GM18867 (cell line): Measurements from ENCODE around the gene TMEM125.

ENCODE experiments used
- ATAC-seq: cut with Tn5 transposase; IDR thresholded peaks from one replicate; pipeline ENCODE4 v1.9.1; 2021; ENCODE audit warnings: mild to moderate bottlenecking, moderate library complexity; ENCODE audit not compliant: unreplicated experiment

Gene TMEM125

GRCh38 chr1:43288785-43289706 lies 19.3 kb downstream of the TMEM125 start:
- ATAC-seq = no peak

GRCh38 chr1:43292216-43292615 lies 22.4 kb downstream of the TMEM125 start:
- no peak for ATAC-seq

GRCh38 chr1:43292679-43293078 lies 22.9 kb downstream of the TMEM125 start:
- ATAC-seq = no peak

- no peak for ATAC-seq
These were observed 23.4 kb downstream of the TMEM125 start for GRCh38 chr1:43293176-43293575.

- ATAC-seq = no peak
These were observed 24.3 kb downstream of the TMEM125 start for GRCh38 chr1:43293896-43294760.

GRCh38 chr1:43294761-43295160 lies 25.0 kb downstream of the TMEM125 start:
- no peak for ATAC-seq

- no peak for ATAC-seq
These were observed 26.4 kb downstream of the TMEM125 start for GRCh38 chr1:43296207-43296606.

GRCh38 chr1:43298055-43298454 lies 28.3 kb downstream of the TMEM125 start:
- no peak for ATAC-seq

GRCh38 chr1:43299101-43299500 lies 29.3 kb downstream of the TMEM125 start:
- no peak for ATAC-seq

- no peak for ATAC-seq
These were observed 30.8 kb downstream of the TMEM125 start, which contains the start of gene TIE1 for GRCh38 chr1:43300378-43301094. TIE1 (plus strand) TSS chr1:43300982; CDS start chr1:43301072, 90 bp downstream.

- no peak for ATAC-seq
These were observed 32.4 kb downstream of the TMEM125 start for GRCh38 chr1:43302201-43302600.

GRCh38 chr1:43302721-43303470 lies 33.1 kb downstream of the TMEM125 start:
- ATAC-seq = no peak

GRCh38 chr1:43303471-43304313 lies 33.9 kb downstream of the TMEM125 start:
- no peak for ATAC-seq

- ATAC-seq = no peak
These were observed 34.5 kb downstream of the TMEM125 start for GRCh38 chr1:43304314-43304681.

GRCh38 chr1:43304771-43305300 lies 35.1 kb downstream of the TMEM125 start:
- ATAC-seq = no peak

- ATAC-seq = no peak
These were observed 35.7 kb downstream of the TMEM125 start for GRCh38 chr1:43305461-43305860.

- ATAC-seq = no peak
These were observed 36.3 kb downstream of the TMEM125 start for GRCh38 chr1:43305926-43306687.

GRCh38 chr1:43306688-43307457 lies 37.1 kb downstream of the TMEM125 start:
- no peak for ATAC-seq
